UCSD-AML1 (cell line): ENCODE measurements around the gene UBXN7.
"Not testable (repeated sequence)": the region's sequence is repeated elsewhere in the genome, so short reads cannot be mapped to it uniquely, and the experiment has no call there.

Experiments
- DNase-seq: peaks from one replicate; lab custom pipeline; 2025; ENCODE audit not compliant: unreplicated experiment; lab: John Stamatoyannopoulos, UW

UBXN7 gene

DNA sequence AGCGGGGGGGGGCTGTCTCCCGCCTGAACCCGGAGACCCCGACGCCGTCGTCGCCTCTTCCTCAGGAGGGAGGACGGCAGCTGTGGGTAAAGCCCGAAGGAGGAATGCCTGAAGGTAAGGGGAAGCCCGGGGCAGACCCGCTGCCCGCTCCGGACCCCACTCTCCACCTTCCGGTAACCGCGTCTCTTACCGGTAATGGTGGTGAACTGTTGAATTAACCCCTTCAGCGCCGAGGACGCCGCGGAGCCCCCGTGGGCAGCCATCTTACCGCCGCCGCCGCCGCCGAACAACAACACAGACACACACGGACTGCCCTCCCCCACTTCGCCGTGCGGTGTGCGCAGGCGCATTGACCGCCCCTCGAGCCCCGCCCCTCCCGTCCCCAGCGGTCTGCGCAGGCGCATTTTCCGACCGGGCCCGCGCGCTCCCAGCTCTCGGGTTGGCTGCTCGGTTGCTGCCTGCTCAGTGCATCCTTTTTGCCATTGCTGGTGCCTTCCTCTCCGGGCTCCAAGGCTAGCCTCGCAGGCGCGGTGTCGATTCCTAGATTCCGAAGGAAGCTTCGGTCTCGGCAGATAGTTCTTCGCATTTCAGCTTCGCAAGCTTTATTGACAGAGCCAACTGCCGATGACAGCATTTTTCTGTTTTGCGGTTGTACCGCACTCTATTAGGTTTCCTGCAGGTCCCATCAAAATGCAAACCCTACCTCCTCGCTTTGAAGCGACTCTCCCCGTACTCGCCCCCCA is at the start of gene UBXN7:
UBXN7 (minus strand) TSS at position 291 of the 743 bp plus-strand sequence; CDS start at position 263, 28 bp downstream.
- DNase-seq, result peak; percentile 97

- DNase-seq, result no peak
Measured at GRCh38 chr3:196477678-196478077, 45.5 kb upstream of the UBXN7 start.

GRCh38 chr3:196472286-196472685 is 40.1 kb upstream of the UBXN7 start:
- DNase-seq, result no peak

- no peak for DNase-seq
Measured at GRCh38 chr3:196471551-196471950, 39.3 kb upstream of the UBXN7 start.

DNA sequence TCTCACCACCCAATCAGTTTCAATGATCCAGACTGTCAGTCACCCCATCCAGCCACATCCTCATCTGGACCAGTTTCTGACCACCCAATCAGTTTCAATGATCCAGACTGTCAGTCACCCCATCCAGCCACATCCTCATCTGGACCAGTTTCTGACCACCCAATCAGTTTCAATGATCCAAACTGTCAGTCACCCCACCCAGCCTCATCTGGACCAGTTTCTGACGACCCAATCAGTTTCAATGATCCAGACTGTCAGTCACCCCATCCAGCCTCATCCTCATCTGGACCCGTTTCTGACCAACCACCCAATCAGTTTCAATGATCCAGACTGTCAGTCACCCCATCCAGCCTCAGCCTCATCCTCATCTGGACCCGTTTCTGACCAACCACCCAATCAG is 38.0 kb upstream of the UBXN7 start:
- not testable (repeated sequence) for DNase-seq

GRCh38 chr3:196463804-196464203 is 31.6 kb upstream of the UBXN7 start:
- DNase-seq, result no peak

DNA sequence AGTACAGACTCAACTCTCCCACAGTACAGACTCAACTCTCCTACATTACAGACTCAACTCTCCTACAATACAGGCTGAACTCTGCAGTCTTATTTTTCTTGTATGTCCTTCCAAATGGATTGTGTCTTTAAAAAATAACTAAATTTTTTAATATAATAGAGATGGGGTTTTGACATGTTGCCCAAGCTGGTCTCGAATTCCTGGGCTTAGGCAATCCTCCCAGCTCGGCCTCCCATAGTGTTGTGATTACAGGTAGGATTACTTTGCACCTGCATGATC is 31.2 kb upstream of the UBXN7 start:
- DNase-seq, result no peak

GRCh38 chr3:196462680-196463477 is 30.7 kb upstream of the UBXN7 start:
- DNase-seq, result not testable (repeated sequence)

DNA sequence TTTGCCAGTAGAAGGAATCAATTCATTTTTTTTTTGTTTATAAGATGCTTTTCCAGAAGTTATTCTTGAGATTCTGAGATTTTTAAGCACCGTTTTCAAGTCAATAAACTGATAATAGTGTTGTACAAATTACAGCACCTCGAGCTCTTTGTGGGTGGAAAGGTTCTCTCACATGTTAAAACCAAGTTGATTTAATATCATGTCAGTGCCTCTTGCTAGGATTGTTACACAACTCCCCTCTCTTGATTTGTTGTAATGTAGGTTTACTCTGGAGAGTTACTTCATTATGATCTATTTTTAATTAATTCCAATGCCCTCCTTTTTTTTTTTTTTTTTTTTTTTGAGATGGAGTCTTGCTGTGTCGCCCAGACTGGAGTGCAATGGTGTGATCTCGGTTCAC is 25.8 kb upstream of the UBXN7 start:
- DNase-seq, result no peak

DNA sequence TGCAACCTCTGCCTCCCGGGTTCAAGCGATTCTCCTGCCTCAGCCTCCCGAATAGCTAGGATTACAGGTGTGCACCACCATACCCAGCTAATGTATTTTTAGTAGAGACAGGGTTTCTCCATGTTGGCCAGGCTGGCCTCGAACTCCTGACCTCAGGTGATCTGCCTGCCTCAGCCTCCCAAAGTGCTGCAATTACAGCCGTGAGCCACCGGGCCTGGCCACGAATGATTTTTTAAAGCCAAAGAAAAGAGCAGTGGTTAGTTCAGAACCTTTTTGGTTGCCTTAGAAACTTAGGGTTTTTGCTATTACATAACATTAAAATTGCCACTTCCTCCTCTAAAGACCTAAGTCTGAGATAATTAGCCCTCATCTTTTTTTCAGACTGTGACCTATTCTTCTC is 25.2 kb upstream of the UBXN7 start:
- DNase-seq, result not testable (repeated sequence)

GRCh38 chr3:196454935-196455334 is 22.7 kb upstream of the UBXN7 start:
- DNase-seq, result no peak

GRCh38 chr3:196445391-196445790 is 13.2 kb upstream of the UBXN7 start:
- DNase-seq, result not testable (repeated sequence)

DNA sequence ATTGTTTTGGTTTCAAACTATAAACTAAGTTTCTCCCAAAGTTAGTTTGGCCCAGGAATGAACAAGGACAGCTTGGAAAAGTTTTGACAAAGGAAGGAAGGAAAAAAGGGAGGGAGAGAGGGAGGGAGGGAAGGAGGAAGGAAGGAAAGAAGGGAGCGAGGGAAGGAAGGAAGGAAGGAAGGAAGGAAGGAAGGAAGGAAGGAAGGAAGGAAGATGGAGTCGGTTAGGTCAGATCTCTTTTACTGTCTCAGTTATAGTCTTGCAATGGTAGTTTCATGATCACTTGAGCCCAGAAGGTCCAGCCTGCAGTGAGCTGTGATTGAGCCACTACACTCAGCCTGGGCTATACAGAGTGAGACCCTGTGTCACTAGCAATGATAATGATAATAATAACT is 12.3 kb upstream of the UBXN7 start:
- no peak for DNase-seq

DNA sequence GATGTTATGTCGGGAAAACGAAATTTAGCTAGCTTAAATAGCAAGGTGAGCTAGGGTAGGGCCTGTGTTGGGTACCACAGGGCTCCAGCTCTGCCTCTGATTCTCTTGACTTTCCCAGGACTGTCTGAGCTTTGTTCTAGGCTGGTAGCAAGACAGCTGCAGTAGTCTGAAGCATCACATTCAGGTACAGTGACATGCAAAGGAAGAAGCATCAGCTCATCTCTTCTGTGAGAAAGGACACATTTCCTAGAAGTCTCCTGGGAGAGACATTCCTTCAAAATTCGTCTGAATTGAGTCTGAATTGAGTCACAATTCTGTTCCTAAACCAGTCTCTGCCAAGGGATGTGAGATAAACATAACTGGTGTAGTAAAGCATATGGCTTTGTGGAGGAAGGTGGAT is 8.5 kb upstream of the UBXN7 start:
- DNase-seq, result no peak

DNA sequence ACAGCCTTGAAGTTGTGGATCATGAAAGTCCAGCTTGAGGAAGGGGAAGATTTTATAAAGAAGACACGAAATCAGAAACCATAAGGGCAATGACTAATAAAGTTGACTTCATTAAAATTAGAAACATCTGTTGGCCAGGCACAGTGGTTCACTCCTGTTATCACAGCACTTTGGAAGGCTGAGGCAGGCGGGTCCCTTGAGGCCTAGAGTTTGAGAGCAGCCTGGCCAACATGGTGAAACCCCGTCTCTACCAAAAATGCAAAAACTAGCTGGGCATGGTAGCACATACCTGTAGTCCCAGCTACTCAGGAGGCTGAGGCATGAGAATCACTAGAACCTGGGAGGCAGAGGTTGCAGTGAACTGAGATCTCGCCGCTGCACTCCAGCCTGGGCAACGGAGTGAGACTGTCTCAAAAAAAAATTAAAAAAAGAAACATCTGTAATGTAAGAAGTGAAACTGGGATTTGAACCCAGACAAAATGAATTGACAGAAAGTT is 7.9 kb upstream of the UBXN7 start:
- DNase-seq, result no peak

GRCh38 chr3:196431181-196432136 is 768 bp downstream of the UBXN7 start:
- DNase-seq, result peak; percentile 54

DNA sequence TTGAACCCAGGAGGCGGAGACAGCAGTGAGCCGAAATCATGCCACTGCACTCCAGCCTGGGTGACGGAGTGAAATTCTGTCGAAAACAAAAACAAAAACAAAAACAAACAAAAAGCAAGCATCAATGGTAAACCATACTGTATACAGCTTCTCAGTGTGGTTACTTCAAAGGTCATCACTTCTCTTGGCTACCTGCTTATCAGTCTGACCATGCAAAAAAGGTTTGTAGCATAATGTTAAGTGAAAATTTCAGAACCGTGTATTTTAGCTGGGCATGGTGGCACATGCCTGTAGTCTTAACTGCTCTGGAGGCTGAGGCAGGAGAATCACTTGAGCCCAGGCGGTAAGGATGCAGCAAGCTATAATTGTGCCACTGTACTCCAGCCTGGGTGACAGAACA is 4.2 kb downstream of the UBXN7 start:
- DNase-seq, result no peak

DNA sequence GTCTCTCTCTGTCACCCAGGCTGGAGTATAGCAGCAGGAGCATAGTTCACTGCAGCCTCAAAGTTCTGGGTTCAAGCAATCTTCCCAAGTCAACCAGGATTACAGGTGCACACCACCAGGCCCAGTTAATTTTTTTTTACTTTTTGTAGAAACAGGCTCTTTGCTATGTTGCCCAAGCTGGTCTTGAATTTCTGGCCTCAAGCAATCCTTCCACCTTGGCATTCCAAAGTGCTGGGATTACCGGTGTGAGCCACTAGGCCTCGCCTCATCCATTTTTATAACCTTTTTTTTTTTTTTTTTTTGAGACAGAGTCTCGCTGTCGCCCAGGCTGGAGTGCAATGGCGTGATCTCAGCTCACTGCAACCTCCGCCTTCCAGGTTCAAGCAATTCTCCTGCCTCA is 7.8 kb downstream of the UBXN7 start:
- DNase-seq, result not testable (repeated sequence)

DNA sequence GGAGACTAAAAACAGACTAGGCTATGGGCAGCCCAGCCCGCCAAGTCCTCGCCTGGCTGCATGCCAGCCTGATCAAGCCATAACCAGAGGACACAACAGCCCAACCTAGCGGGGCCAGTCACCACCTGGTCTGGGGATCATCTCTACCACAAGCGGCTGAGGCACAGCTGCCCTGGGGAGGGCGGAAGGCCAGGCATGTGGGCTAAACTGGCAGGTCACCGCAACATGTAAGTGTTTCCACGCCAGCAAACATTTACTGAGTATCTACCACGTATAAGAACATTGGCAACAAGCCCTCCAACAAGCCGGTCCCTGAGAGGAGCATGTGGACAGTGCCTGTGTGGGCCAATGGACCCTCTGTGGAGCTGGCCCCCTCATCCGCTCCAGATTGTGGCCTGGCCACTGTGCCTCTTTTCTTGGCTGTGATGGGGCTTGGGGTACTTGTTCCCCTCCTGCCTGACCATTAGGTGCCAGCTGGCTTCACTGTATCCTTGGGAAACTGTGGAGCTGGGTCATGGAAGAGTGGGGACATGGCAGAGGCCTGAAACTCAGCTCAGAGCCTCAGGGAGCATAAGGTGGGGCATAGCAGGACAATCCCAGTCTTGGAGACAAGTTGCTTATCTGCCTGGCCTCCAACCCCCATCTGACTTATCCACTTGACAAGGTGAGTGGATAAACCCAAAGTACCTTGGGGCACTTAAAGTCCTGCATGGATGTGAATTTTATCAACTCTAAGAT is 9.0 kb downstream of the UBXN7 start:
- DNase-seq, result no peak

GRCh38 chr3:196421668-196422067 is 10.6 kb downstream of the UBXN7 start:
- DNase-seq, result not testable (repeated sequence)

DNA sequence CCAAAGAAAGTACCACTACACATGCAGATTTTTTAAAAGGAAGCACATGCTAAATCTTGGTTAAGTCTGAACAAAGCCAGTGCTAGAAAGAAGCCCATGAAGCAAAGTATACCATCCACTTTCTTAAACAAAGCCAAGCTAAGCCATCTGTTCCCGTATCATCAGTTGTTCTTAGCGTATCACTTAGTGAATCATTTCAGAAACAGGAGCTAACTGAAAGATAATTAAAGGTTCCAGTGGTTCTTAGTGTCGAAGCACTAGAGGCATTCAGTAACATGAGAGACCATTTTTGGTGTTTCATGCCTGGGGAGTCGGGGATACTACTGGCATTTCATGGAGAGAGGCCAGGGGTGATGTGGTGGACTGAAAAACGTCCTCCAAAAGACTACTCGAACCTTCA is 12.8 kb downstream of the UBXN7 start:
- DNase-seq, result no peak
